T-helper 2 cell treated with Interferon-gamma antibody and Interleukin-4, amounts not matched to agents 100 ng/mL and 5 ng/mL, for 36 hours (primary cell): ENCODE results near the gene TPST1. TPM values are rescaled to one million over a fixed set of nuclear protein-coding genes. Genes with fewer than 3 reads are reported as not detected.

Experiments
- intact Hi-C: fragments of 100-400 bp; cut with micrococcal nuclease; formaldehyde crosslinking; loops from one replicate; pipeline ENCODE4 v1.15.1; 2023
- total RNA-seq: library from RNA; stranded (reverse); gene quantifications from 2 replicates; pipeline ENCODE4 v1.2.3, GENCODE V29; 2022

Gene TPST1
- total RNA-seq, 1 donor from 2014 or later: 0.55 TPM

DNA sequence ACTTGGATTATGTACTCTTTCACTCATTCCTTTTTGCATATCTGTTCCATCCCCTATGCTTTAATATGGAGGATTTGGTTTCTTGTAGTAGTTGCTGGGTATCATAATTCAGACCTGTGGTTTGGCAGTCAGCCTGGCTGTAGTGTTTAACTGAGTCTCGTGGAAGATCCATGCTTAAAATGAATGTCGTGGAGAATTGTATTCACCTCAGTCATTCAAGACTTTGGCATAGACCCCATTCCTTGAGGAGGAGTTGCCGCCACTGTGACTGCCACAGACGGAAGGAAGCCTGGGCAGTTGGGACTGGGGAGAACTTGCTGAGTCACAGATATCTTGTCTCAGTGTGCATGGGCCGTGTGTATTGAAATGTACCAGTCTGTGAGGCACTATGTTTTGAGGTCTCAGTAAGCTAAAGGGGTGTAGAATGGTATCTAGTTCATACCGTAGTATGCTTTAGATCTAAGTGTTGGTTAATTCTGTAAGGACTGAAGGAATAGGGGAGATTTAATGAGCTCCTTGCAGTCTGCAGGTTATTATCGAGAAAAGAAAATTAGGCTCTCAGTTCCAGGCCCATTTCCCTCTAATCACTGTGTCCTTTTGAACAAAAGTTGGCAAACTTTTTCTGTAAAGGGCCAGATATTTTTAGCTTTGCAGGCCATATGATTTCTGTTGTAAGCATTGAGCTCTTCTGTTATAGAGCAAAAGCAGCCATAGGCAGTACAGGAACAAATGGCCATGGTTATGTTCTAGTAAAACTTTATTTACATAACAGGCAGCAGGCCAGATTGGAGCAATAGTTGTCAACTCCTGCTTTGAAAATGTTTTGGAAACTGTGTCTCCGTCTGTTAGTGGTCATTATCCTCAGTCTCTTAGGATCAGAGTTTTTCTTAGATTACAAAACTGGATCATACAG, 76.8 kb downstream of the TPST1 start:
- intact Hi-C loops: no loop called here

DNA sequence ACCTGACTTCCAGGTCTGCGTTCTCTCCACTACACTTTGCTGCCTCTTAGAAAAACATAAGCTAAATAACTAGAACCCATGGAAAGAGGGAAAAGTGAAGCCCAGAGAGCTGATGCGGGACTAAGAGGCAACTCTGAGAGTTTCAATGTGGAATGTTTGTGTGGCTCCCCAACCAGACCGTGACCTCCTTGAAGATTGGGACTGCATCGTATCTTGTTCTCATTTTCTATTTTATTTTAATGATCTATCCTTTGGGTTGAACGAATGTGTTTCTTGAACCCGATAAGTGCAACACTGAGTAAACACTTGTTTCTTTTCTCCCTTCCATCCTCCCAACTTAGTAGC, 77.4 kb downstream of the TPST1 start:
- intact Hi-C loops: no loop called here

- intact Hi-C loops: no loop called here
Measured at GRCh38 chr7:66283003-66283920, 78.1 kb downstream of the TPST1 start.

- intact Hi-C loops: no loop called here
Measured at GRCh38 chr7:66296001-66296521, 90.9 kb downstream of the TPST1 start.

DNA sequence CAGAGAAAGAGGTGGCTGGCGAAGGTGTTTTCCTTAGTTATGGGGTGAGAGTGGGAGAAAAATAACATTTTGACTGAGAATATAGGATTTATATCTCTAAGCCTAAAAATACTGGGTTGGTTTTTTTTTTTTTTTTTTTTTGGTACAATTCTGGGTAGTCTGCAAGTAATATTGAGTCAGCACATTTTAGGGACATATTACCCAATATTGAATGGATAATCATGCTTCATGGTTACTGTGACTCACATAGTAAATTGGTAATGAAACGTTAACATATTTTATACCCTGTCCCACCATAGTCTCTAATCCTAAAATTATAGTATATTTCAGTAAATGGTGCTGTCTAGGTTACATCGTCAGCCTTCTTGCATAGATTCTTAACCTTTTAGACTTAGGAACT, 91.4 kb downstream of the TPST1 start:
- intact Hi-C loops: no loop called here

- intact Hi-C loops: no loop called here
Measured at GRCh38 chr7:66297579-66297978, 92.4 kb downstream of the TPST1 start.

DNA sequence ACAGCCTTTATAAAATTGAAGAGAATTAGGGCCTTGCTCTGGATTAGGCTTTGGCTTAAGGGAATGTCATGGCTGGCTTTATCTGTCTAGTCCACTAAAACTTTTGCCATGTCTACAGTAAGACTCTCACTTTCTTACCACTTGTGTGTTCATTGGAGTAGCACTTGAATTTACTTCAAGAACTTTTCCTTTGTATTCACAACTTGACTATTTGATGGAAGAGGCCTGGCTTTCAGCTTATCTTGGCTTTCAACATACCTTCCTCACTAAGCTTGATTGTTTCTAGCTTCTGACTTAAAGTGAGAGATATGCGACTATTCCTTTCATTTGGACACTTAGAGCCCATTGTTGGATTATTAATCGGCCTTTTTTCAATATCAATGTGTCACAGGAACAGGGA, 96.1 kb downstream of the TPST1 start:
- intact Hi-C loops: no loop called here

GRCh38 chr7:66301737-66302136, 96.6 kb downstream of the TPST1 start:
- intact Hi-C loops: no loop called here

GRCh38 chr7:66303454-66304155, 98.5 kb downstream of the TPST1 start:
- intact Hi-C loops: no loop called here

DNA sequence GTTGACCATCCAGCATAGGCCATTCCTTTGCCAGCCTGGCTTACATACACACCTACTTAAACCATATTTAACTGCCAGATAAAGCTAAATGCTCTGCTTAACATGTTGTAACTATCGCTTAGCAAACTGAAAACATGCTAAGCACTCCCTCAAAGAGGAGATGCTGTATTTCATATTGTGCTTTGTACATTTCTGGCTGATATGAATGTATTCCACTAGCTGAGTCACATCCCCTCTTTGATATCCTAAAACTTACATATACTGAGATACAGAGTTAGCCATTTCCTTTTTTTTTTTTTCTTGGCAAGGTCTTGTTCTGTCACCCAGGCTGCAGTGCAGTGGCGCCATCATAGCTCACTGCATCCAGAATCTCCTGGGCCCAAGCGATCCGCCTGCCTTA, 99.4 kb downstream of the TPST1 start:
- intact Hi-C loops: no loop called here

GRCh38 chr7:66306243-66306642, 101.1 kb downstream of the TPST1 start:
- intact Hi-C loops: no loop called here

- intact Hi-C loops: no loop called here
Measured at GRCh38 chr7:66307591-66308215, 102.6 kb downstream of the TPST1 start.

GRCh38 chr7:66308411-66308810, 103.3 kb downstream of the TPST1 start:
- intact Hi-C loops: no loop called here

DNA sequence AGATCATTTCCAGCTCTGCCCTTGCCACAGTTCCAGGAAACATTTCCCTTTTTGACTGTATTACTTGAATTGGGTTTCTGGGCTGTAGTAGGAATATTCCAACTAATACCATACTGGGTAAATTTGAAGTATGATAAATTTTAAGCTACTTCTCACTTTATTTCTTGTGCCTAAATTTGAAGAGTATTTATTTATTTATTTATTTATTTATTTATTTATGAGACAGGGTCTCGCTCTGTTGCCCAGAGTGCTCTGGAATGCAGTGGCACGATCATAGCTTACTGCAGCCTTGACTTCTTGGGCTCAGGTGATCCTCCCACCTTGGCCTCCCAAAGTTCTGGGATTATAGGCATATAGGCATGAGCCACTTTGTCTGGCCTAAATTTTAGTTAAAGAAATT, 105.5 kb downstream of the TPST1 start:
- intact Hi-C loops: no loop called here

DNA sequence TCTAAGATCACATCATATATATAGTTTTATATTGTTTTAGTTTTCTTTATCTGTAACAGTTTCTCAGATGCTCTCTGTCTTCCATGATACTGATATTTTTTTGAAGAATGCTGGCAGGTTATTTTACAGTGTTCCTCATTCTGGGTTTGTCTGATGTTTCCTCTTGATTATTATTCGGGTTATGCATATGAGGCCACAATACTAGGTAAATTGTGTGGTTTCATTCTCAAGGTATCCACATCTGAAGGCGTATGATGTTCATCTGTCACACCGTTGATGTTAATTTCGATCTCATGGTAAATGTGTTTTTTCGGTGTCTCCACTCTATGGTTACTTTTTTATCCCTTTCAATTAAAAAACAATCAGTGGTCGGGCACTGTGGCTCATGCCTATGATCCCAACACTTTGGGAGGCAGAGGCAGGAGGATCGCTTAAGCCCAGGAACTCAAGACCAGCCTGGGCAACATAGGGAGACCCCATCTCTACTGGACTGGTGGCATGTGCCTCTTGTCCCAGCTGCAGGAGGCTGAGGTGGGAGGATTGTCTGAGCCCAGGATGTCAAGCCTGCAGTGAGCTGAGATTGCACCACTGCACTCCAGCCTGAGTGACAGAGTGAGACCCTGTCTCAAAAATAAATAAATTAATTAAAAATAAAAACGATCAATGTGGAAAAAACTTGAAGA, 108.9 kb downstream of the TPST1 start:
- intact Hi-C loops: no loop called here

GRCh38 chr7:66315192-66315591, 110.1 kb downstream of the TPST1 start:
- intact Hi-C loops: no loop called here

DNA sequence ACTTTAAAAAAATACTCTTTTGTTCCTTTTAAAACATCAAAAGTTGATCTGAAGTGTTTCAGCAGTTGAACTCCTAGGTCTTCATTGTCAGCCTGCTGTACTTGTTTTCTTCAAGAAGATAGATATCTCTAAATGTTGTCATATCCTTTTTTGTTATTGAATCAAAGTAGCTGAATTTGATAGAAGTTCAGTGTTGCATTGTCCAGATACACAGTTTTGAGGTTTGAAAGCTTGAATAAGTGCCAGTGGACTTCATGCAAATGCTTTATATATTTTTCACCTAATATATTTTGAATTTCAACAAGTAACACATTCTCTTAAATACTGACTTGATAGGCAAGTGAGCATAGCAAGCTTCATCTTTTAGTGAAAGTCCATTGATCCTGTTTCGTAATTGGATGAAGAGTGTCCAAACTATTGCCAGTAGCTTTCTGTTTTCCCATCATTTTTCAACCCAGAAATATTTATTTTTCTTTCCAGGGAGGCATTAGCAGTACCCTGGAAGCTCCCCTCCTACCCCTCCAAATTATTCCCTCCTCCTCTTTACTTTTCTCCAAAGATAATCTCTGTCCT, 114.4 kb downstream of the TPST1 start:
- intact Hi-C loops: no loop called here

- intact Hi-C loops: no loop called here
Measured at GRCh38 chr7:66321283-66321682, 116.1 kb downstream of the TPST1 start.

- intact Hi-C loops: no loop called here
Measured at GRCh38 chr7:66323114-66323796, 118.1 kb downstream of the TPST1 start.
